ENCODE results near the gene CPEB4.

- TF ChIP-seq CTCF (IDR thresholded peaks at IDR 0.05; ENCODE audit: insufficient read depth, low read length, poor library complexity, severe bottlenecking) (no peak), EZH2phosphoT487 (conservative IDR thresholded peaks at IDR 0.05; ENCODE audit: low read length) (no peak)
These were observed 32.0 kb upstream of the CPEB4 start for GRCh38 chr5:173855995-173856656.

Measured in SU-DHL-6 (cell line).